HepG2 (cell line): ENCODE results near the gene ARPC1A. TPM values are rescaled to one million over a fixed set of nuclear protein-coding genes. Genes with fewer than 3 reads are reported as not detected.

Experiments
- ATAC-seq: fragments of 200-7000 bp; cut with Tn5 transposase; 3 replicates; pipeline ENCODE4 v1.9.1; 2020; ENCODE audit warnings: mild to moderate bottlenecking, moderate library complexity
- BruUV-seq: library from RNA; stranded (reverse); fragments of 400-500 nt; replicated peaks from 2 replicates; lab custom pipeline; 2021; lab: Mats Ljungman, UMichigan
- CTCF ChIA-PET: fragments of 300-600 bp; formaldehyde crosslinking; extraction: SDS; loops from one replicate; lab custom pipeline; 2021; ENCODE audit warnings: low total read pairs, inconsistent platforms, low intra/inter-chr PET ratio; lab: Yijun Ruan, JAX
- POLR2A ChIA-PET: fragments of 350-600 bp; sonication (Branson Sonifier 250); formaldehyde crosslinking; loops from one replicate; lab custom pipeline; 2020; ENCODE audit warnings: antibody characterized with exemption, inconsistent platforms; lab: Yijun Ruan, JAX
- DNase-seq: peaks from one replicate; pipeline ENCODE4 v3.0.0-alpha.2; 2015; ENCODE audit warnings: low spot score
- FAIRE-seq: peaks from 3 replicates; lab custom pipeline; 2011; peaks lifted over from hg19 to GRCh38; lab: Jason Lieb, UNC
- H2AFZ ChIP-seq: one replicate; pipeline ENCODE4 v1.6.1; 2011; ENCODE audit warnings: low read length, inconsistent platforms
- H3K27ac ChIP-seq: fragments of 300-600 bp; 3 replicates; pipeline ENCODE4 v1.8.0; 2011; ENCODE audit warnings: mixed run types, mild to moderate bottlenecking, mixed read lengths, low read length, inconsistent platforms; ENCODE audit not compliant: insufficient read depth; ENCODE audit errors: extremely low read length
- H3K27me3 ChIP-seq, 2 experiments: fragments of 200-600 bp in 1 of 2; 2 replicates in 1 of 2; 3 replicates in 1 of 2; pipeline versions ENCODE4 v1.6.0 to v1.8.0; 2011; ENCODE audit warnings: low read length in 2 of 2, mild to moderate bottlenecking in 2 of 2, moderate library complexity in 2 of 2, inconsistent platforms in 1 of 2; ENCODE audit not compliant: insufficient read depth in 2 of 2, control insufficient read depth in 1 of 2
- H3K36me3 ChIP-seq, 2 experiments: fragments of 200-600 bp in 1 of 2; replicated peaks in 1 of 2; 2 replicates in 1 of 2; 3 replicates in 1 of 2; pipeline versions ENCODE4 v1.5.1 to v1.8.0; 2011; ENCODE audit warnings: low read length in 2 of 2, inconsistent platforms in 1 of 2; ENCODE audit not compliant: insufficient read depth in 2 of 2, control insufficient read depth in 1 of 2
- H3K4me1 ChIP-seq: 2 replicates; pipeline ENCODE4 v1.5.1; 2012; ENCODE audit warnings: low read length, inconsistent platforms; ENCODE audit not compliant: insufficient read depth
- H3K4me2 ChIP-seq: 2 replicates; pipeline ENCODE4 v1.6.0; 2011; ENCODE audit warnings: low read depth, low read length, inconsistent platforms
- H3K4me3 ChIP-seq, 3 experiments: fragments of 200-600 bp in 1 of 3; sonication (generic), shearing (Covaris generic) in 1 of 3; replicated peaks in 1 of 3; 2 replicates each; pipeline ENCODE4 v1.5.1; 2011 to 2016; ENCODE audit warnings: low read length in 3 of 3, inconsistent platforms in 2 of 3, low read depth in 2 of 3, mild to moderate bottlenecking in 2 of 3, control low read depth in 1 of 3, mixed read lengths in 1 of 3; ENCODE audit not compliant: insufficient read depth in 1 of 3
- H3K79me2 ChIP-seq: one replicate; pipeline ENCODE4 v1.6.1; 2011; ENCODE audit warnings: low read length, inconsistent platforms; ENCODE audit not compliant: insufficient read depth
- H3K9ac ChIP-seq: 2 replicates; pipeline ENCODE4 v1.6.0; 2011; ENCODE audit warnings: mild to moderate bottlenecking, low read depth, low read length, inconsistent platforms; ENCODE audit not compliant: insufficient read depth
- H3K9me3 ChIP-seq: 2 replicates; pipeline ENCODE4 v1.5.1; 2012; ENCODE audit warnings: mild to moderate bottlenecking, low read length
- H4K20me1 ChIP-seq: 2 replicates; pipeline ENCODE4 v1.6.0; 2011; ENCODE audit warnings: inconsistent platforms, mild to moderate bottlenecking, low read length, moderate library complexity; ENCODE audit not compliant: insufficient read depth
- MAF1 ChIP-seq: sonication (generic); formaldehyde crosslinking; IDR thresholded peaks from 2 replicates; pipeline ENCODE4 v1.5.0; 2020; ENCODE audit warnings: missing genetic modification reagents, borderline replicate concordance
- NR2C2 ChIP-seq: sonication (generic); formaldehyde crosslinking; IDR thresholded peaks from 2 replicates; pipeline ENCODE4 v1.4.0; 2020; ENCODE audit warnings: missing genetic modification reagents, mild to moderate bottlenecking, moderate library complexity, borderline replicate concordance
- RFX3 ChIP-seq: IDR thresholded peaks from 2 replicates; pipeline ENCODE4 v1.6.1; 2016; ENCODE audit warnings: missing biosample characterization, missing genetic modification reagents
- SKI ChIP-seq: fragments of 450-650 bp; IDR thresholded peaks from one replicate; pipeline ENCODE4 v1.6.1; 2018; ENCODE audit warnings: mild to moderate bottlenecking; ENCODE audit not compliant: partially characterized antibody
- SUZ12 ChIP-seq: fragments of 150-350 bp; IDR thresholded peaks from 2 replicates; pipeline ENCODE4 v1.6.1; 2014; ENCODE audit warnings: low read depth, low read length
- TBL1XR1 ChIP-seq: fragments of 150-350 bp; IDR thresholded peaks from 2 replicates; pipeline ENCODE4 v1.6.1; 2014; ENCODE audit warnings: borderline replicate concordance, low read length; ENCODE audit not compliant: partially characterized antibody
- ZBTB38 ChIP-seq: sonication (generic); formaldehyde crosslinking; IDR thresholded peaks from 2 replicates; pipeline ENCODE4 v1.5.1; 2020; ENCODE audit warnings: mild to moderate bottlenecking, missing genetic modification reagents
- ZNF678 ChIP-seq: sonication (generic); formaldehyde crosslinking; IDR thresholded peaks from 2 replicates; pipeline ENCODE4 v1.4.0; 2020; ENCODE audit warnings: mild to moderate bottlenecking, missing genetic modification reagents
- WGBS: methylation state at CpG from one replicate; pipeline ENCODE4 v1.1.6; 2017; ENCODE audit warnings: low lambda C conversion rate; 5-methylcytosine and 5-hydroxymethylcytosine counted together
- in situ Hi-C: cut with HindIII; loops from 2 replicates; pipeline ENCODE4 v1.10.0; 2017; ENCODE audit warnings: low pct_unique_long_range_greater_than_20kb; ENCODE audit not compliant: extremely low pct_ligation_motif_present
- intact Hi-C: fragments of 100-400 bp; cut with micrococcal nuclease; formaldehyde crosslinking; loops from one replicate; pipeline ENCODE4 v1.10.0; 2022; ENCODE audit not compliant: unreplicated experiment
- polyA plus RNA-seq, 8 experiments: library from polyadenylated mRNA; depleted of rRNA in 3 of 8; stranded (reverse) in 7 of 8; unstranded in 1 of 8; fragments of >200 nt; fragmentation: Illumina TruSeq in 4 of 8; extraction: Trizol in 4 of 8; gene quantifications; 2 replicates each; pipeline versions ENCODE4 v1.2.1 to v1.2.3, GENCODE V29; 2011 to 2016; ENCODE audit warnings: low read depth in 4 of 8, missing spikeins in 1 of 8, mixed read lengths in 1 of 8; ENCODE audit not compliant: insufficient read depth in 1 of 8
- total RNA-seq, 5 experiments: library from RNA; depleted of rRNA; stranded (reverse); fragments of >200 nt; fragmentation: Illumina TruSeq; extraction: Trizol; gene quantifications; 2 replicates each; pipeline ENCODE4 v1.2.3, GENCODE V29; 2016; ENCODE audit warnings: low read depth in 1 of 5
- TF ChIP-seq, protein P1 (sequence below): sonication (generic); formaldehyde crosslinking; IDR thresholded peaks from 2 replicates; pipeline ENCODE4 v1.4.0; 2020; ENCODE audit warnings: missing genetic modification reagents

ARPC1A gene
- total and polyA plus RNA-seq, 2 of the 13 experiments (the other 11 are each of a cell fraction or from before 2014, with no cell fraction given): 44.3 to 88.5 TPM

DNA sequence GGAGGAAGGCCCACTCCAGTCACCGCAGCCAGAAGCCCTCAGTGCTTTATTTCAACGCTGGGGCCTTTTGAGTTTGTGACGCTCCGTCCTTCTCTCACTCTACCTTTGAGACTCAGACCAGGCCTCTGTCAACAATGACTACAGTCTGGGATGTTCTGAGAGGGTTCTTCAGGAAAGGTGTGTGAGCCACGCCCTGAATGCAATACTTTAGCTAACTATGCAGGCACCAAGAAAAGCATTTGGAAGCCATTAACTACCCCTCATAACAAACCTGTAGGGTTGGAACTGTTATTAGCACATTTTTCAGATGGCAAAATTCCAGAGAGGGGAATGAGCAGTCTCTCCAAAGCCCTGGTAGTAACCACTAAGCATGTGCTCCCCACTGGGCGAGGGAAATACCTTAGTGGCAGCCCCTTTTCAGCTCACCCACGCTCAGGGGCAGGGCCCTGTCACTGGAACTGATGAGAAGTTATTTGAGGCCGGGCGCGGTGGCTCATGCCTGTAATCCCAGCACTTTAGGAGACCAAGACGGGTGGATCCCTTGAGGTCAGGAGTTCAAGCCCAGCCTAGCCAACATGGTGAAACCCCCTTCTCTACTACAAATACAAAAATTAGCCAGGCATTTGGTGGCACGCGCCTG is 43.2 kb downstream of the ARPC1A start:
- Histone ChIP-seq H2AFZ (no peak overlapping the region), H3K36me3 (peaks cover 5 to 25% of the 10 kb centered on the region in 2 experiments; a peak in 4 of 5 replicates), H4K20me1 (no peaks in the 10 kb centered on the region), H3K9ac (no peak overlapping the region), H3K27me3 (no peaks in the 10 kb centered on the region), H3K4me2 (no peak overlapping the region), H3K4me3 (no peak overlapping the region), H3K79me2 (no peaks in the 10 kb centered on the region), H3K27ac (no peak overlapping the region), H3K9me3 (no peaks in the 10 kb centered on the region), H3K4me1 (peaks cover 26% of the 10 kb centered on the region)
- ATAC-seq (no peak), FAIRE-seq (no peak), DNase-seq (no peak)
- BruUV-seq: no TSS peak
- POLR2A ChIA-PET: no interaction called here
- CTCF ChIA-PET: no interaction called here
- intact Hi-C loops: no loop called here
- TF ChIP-seq NR2C2 (CRISPR knock-in tag): no peak
- TF ChIP-seq, protein P1, sequence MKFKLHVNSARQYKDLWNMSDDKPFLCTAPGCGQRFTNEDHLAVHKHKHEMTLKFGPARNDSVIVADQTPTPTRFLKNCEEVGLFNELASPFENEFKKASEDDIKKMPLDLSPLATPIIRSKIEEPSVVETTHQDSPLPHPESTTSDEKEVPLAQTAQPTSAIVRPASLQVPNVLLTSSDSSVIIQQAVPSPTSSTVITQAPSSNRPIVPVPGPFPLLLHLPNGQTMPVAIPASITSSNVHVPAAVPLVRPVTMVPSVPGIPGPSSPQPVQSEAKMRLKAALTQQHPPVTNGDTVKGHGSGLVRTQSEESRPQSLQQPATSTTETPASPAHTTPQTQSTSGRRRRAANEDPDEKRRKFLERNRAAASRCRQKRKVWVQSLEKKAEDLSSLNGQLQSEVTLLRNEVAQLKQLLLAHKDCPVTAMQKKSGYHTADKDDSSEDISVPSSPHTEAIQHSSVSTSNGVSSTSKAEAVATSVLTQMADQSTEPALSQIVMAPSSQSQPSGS (CRISPR knock-in tag): no peak
- TF ChIP-seq RFX3 (CRISPR knock-in tag): no peak
- TF ChIP-seq MAF1 (CRISPR knock-in tag): no peak
- TF ChIP-seq TBL1XR1: no peak
- no peak for TF ChIP-seq SUZ12
- no peak for TF ChIP-seq ZNF678 (CRISPR knock-in tag)
- TF ChIP-seq SKI: no peak
- no peak for TF ChIP-seq ZBTB38
- in situ Hi-C loops: no loop called here
- 95% methylated on average over 13 of the region's 13 CpGs for WGBS
